H1 (cell line): Measurements from ENCODE around the gene CD300C. TPM values are rescaled to one million over a fixed set of nuclear protein-coding genes. Genes with fewer than 3 reads are reported as not detected.
A peak's percentile ranks its signal among the peaks of the same experiment; 100 is the strongest.

Source experiments
- CTCF ChIA-PET: fragments of 300-600 bp; sonication (Branson Sonifier 250); formaldehyde crosslinking; loops from one replicate; lab custom pipeline; 2021; ENCODE audit not compliant: partially characterized antibody; lab: Charles Lee
- POLR2A ChIA-PET: fragments of 300-600 bp; sonication (Branson Sonifier 250); formaldehyde crosslinking; loops from one replicate; lab custom pipeline; 2021; ENCODE audit warnings: inconsistent platforms; ENCODE audit not compliant: partially characterized antibody; lab: Charles Lee
- DNase-seq, 2 experiments: peaks; one replicate each; pipeline versions ENCODE4 v3.0.0 to v3.0.0-alpha.2; 2010 to 2022; ENCODE audit warnings: low spot score in 2 of 2, low read depth in 1 of 2, mixed read lengths in 1 of 2
- FAIRE-seq: peaks from 2 replicates; lab custom pipeline; 2011; peaks lifted over from hg19 to GRCh38; lab: Jason Lieb, UNC
- H2AFZ ChIP-seq: 2 replicates; pipeline ENCODE4 v1.8.1; 2012; ENCODE audit warnings: low read length, inconsistent platforms
- H2AK5ac ChIP-seq: 2 replicates; pipeline ENCODE4 v1.6.1; 2013; ENCODE audit warnings: low read depth, low read length
- H2BK120ac ChIP-seq: replicated peaks from 2 replicates; pipeline ENCODE3; 2013; ENCODE audit warnings: low read depth, low read length, inconsistent platforms
- H2BK12ac ChIP-seq: 2 replicates; pipeline ENCODE4 v1.6.1; 2013; ENCODE audit warnings: low read depth, low read length
- H2BK15ac ChIP-seq: 2 replicates; pipeline ENCODE4 v1.6.1; 2013; ENCODE audit warnings: low read length
- H2BK20ac ChIP-seq: 2 replicates; pipeline ENCODE4 v1.6.1; 2013; ENCODE audit warnings: low read length
- H2BK5ac ChIP-seq: 2 replicates; pipeline ENCODE4 v1.6.1; 2013; ENCODE audit warnings: low read depth, low read length
- H3K14ac ChIP-seq: 2 replicates; pipeline ENCODE4 v1.6.1; 2013; ENCODE audit warnings: inconsistent platforms; ENCODE audit not compliant: insufficient read length
- H3K18ac ChIP-seq: 2 replicates; pipeline ENCODE4 v1.6.1; 2013; ENCODE audit warnings: low read length; ENCODE audit errors: extremely low read depth
- H3K23ac ChIP-seq: 2 replicates; pipeline ENCODE4 v1.6.1; 2013; ENCODE audit warnings: inconsistent platforms; ENCODE audit not compliant: insufficient read length
- H3K23me2 ChIP-seq: 2 replicates; pipeline ENCODE4 v1.6.1; 2013; ENCODE audit warnings: low read depth, low read length
- H3K27ac ChIP-seq: 2 replicates; pipeline ENCODE4 v1.6.1; 2011; ENCODE audit warnings: low read depth, low read length, inconsistent platforms
- H3K27me3 ChIP-seq, 4 experiments: replicated peaks in 1 of 4; 1 replicate in 1 of 4; 2 replicates in 3 of 4; pipeline versions ENCODE4 v1.6.1 to v1.8.1; 2011 to 2013; ENCODE audit warnings: low read length in 3 of 4, mild to moderate bottlenecking in 3 of 4, inconsistent platforms in 2 of 4, mixed read lengths in 2 of 4, moderate library complexity in 1 of 4; ENCODE audit not compliant: control insufficient read depth in 3 of 4, insufficient read depth in 3 of 4; ENCODE audit errors: extremely low read depth in 1 of 4
- H3K36me3 ChIP-seq, 4 experiments: 2 replicates each; pipeline versions ENCODE4 v1.6.1 to v1.8.1; 2011 to 2013; ENCODE audit warnings: mild to moderate bottlenecking in 4 of 4, low read length in 3 of 4, moderate library complexity in 2 of 4, control low read depth in 1 of 4, inconsistent platforms in 1 of 4; ENCODE audit not compliant: insufficient read depth in 4 of 4, control insufficient read depth in 2 of 4
- H3K4ac ChIP-seq: replicated peaks from 2 replicates; pipeline ENCODE3; 2013; ENCODE audit warnings: low read length, low read depth, mixed read lengths, inconsistent platforms; ENCODE audit not compliant: insufficient read length
- H3K4me1 ChIP-seq, 4 experiments: replicated peaks in 1 of 4; 1 replicate in 1 of 4; 2 replicates in 3 of 4; pipeline versions ENCODE4 v1.6.1 to v1.8.1; 2011 to 2013; ENCODE audit warnings: low read length in 3 of 4, inconsistent platforms in 2 of 4, mixed read lengths in 1 of 4; ENCODE audit not compliant: insufficient read depth in 4 of 4, control insufficient read depth in 3 of 4
- H3K4me2 ChIP-seq, 2 experiments: 2 replicates each; pipeline versions ENCODE4 v1.6.1 to v1.8.1; 2011 to 2013; ENCODE audit warnings: low read depth in 2 of 2, low read length in 2 of 2, control low read depth in 1 of 2, inconsistent platforms in 1 of 2, mild to moderate bottlenecking in 1 of 2; ENCODE audit not compliant: insufficient read depth in 1 of 2
- H3K4me3 ChIP-seq, 4 experiments: fragments of 200-600, 300-600 bp in 1 of 4; sonication (generic), shearing (Covaris generic), sonication (Bioruptor Twin) in 1 of 4; 2 replicates each; pipeline versions ENCODE4 v1.5.1 to v1.8.1; 2011 to 2016; ENCODE audit warnings: low read length in 4 of 4, low read depth in 3 of 4, control low read depth in 2 of 4, inconsistent platforms in 2 of 4, mild to moderate bottlenecking in 2 of 4, mixed read lengths in 1 of 4, moderate library complexity in 1 of 4; ENCODE audit not compliant: insufficient read depth in 2 of 4; ENCODE audit errors: extremely low read depth in 1 of 4
- H3K56ac ChIP-seq: replicated peaks from 2 replicates; pipeline ENCODE3; 2013; ENCODE audit warnings: low read depth, mild to moderate bottlenecking, mixed read lengths, low read length, inconsistent platforms; ENCODE audit not compliant: insufficient read length
- H3K79me1 ChIP-seq: 2 replicates; pipeline ENCODE4 v1.6.1; 2013; ENCODE audit warnings: low read depth, low read length, control low read depth
- H3K79me2 ChIP-seq, 2 experiments: 2 replicates each; pipeline versions ENCODE4 v1.6.1 to v1.8.1; 2012 to 2013; ENCODE audit warnings: low read length in 2 of 2, mild to moderate bottlenecking in 2 of 2, inconsistent platforms in 1 of 2; ENCODE audit not compliant: insufficient read depth in 2 of 2, control insufficient read depth in 1 of 2
- H3K9ac ChIP-seq, 4 experiments: replicated peaks in 1 of 4; 1 replicate in 1 of 4; 2 replicates in 3 of 4; pipeline versions ENCODE4 v1.6.1 to v1.8.1; 2011 to 2013; ENCODE audit warnings: low read depth in 3 of 4, low read length in 3 of 4, control low read depth in 2 of 4, mild to moderate bottlenecking in 2 of 4, moderate library complexity in 2 of 4, inconsistent platforms in 1 of 4; ENCODE audit errors: extremely low read depth in 1 of 4
- H3K9me3 ChIP-seq, 2 experiments: 2 replicates each; pipeline versions ENCODE4 v1.6.1 to v1.8.1; 2012 to 2013; ENCODE audit warnings: mild to moderate bottlenecking in 2 of 2, moderate library complexity in 2 of 2, control low read depth in 1 of 2, inconsistent platforms in 1 of 2, low read depth in 1 of 2, low read length in 1 of 2, mixed read lengths in 1 of 2; ENCODE audit not compliant: insufficient read depth in 2 of 2
- H4K20me1 ChIP-seq, 2 experiments: replicated peaks in 1 of 2; 2 replicates each; pipeline versions ENCODE3 to v1.8.1; 2011 to 2013; ENCODE audit warnings: inconsistent platforms in 2 of 2, low read length in 2 of 2, mild to moderate bottlenecking in 1 of 2; ENCODE audit not compliant: insufficient read depth in 2 of 2, control insufficient read depth in 1 of 2
- H4K5ac ChIP-seq: 2 replicates; pipeline ENCODE4 v1.6.1; 2013; ENCODE audit warnings: low read length, low read depth, mixed read lengths, inconsistent platforms; ENCODE audit not compliant: insufficient read length
- H4K8ac ChIP-seq: 2 replicates; pipeline ENCODE4 v1.8.0; 2013; ENCODE audit warnings: mild to moderate bottlenecking, moderate library complexity, low read length, inconsistent platforms; ENCODE audit not compliant: insufficient read depth; ENCODE audit errors: extremely low read depth
- H4K91ac ChIP-seq: replicated peaks from 2 replicates; pipeline ENCODE3; 2013; ENCODE audit warnings: low read length, mixed read lengths, inconsistent platforms; ENCODE audit not compliant: insufficient read length
- KDM1A ChIP-seq: fragments of 200-600, 300-600 bp; sonication (generic); IDR thresholded peaks from 2 replicates; pipeline ENCODE4 v1.7.1; 2016; ENCODE audit warnings: mild to moderate bottlenecking, low read length, borderline replicate concordance
- USF2 ChIP-seq: IDR thresholded peaks from 2 replicates; pipeline ENCODE4 v1.6.1; 2011; ENCODE audit warnings: low read length, improper control_type of control experiment
- WGBS, 2 experiments: shearing (Covaris generic) in 1 of 2; methylation state at CpG; one replicate each; pipeline versions ENCODE4 v1.1.6 to v1.1.7; 2013 to 2015; ENCODE audit warnings: low lambda C conversion rate in 2 of 2, mixed read lengths in 2 of 2, inconsistent platforms in 1 of 2, low coverage in 1 of 2, missing lambda C conversion rate in 1 of 2; ENCODE audit not compliant: insufficient replicate concordance in 2 of 2, insufficient coverage in 1 of 2, insufficient read length in 1 of 2; ENCODE audit errors: extremely low coverage in 1 of 2, missing lambda C conversion rate in 1 of 2; 5-methylcytosine and 5-hydroxymethylcytosine counted together
- polyA plus RNA-seq, 7 experiments: library from polyadenylated mRNA; depleted of rRNA in 3 of 7; stranded (reverse) in 5 of 7; unstranded in 2 of 7; fragments of >200 nt in 5 of 7; fragments of 200-250 nt in 2 of 7; gene quantifications; 1 replicate in 5 of 7; 2 replicates in 1 of 7; 4 replicates in 1 of 7; pipeline versions ENCODE4 v1.2.1 to v1.2.3, GENCODE V29; 2011 to 2013; ENCODE audit warnings: missing spikeins in 2 of 7, mixed read lengths in 2 of 7
- total RNA-seq: library from RNA; stranded (reverse); fragmentation: NEBNext Ultra II Directional; extraction: Animal tissue kit (Norgen Biotek cat#: 25700); gene quantifications from 2 replicates; pipeline ENCODE4 v1.2.1, GENCODE V29; 2021

CD300C gene
- total and polyA plus RNA-seq, 2 of the 8 experiments (the other 6 are each of a cell fraction or from before 2014, with no cell fraction given), result not detected

- ChIA-PET CTCF (interaction anchor here (0.5 to 1.7 kb wide), 5 partner anchors 43 to 658 kb away, joined by 3 to 11 read pairs (median 4); no protein-coding TSS in a partner anchor), POLR2A (no interaction called here)
- H2BK20ac ChIP-seq, result no peak overlapping the region
- no peaks in the 10 kb centered on the region for H3K4me1 ChIP-seq
- H3K79me1 ChIP-seq, result no peaks in the 10 kb centered on the region
- H3K9ac ChIP-seq, result no peak overlapping the region
- no peak overlapping the region for H3K18ac ChIP-seq
- H2AK5ac ChIP-seq, result no peak overlapping the region
- TF ChIP-seq KDM1A, result peak; percentile 89; the same call in 1 of the 2 replicates
- no peak for TF ChIP-seq USF2
- no peaks in the 10 kb centered on the region for H3K36me3 ChIP-seq
- H4K8ac ChIP-seq, result no peak overlapping the region
- H2BK12ac ChIP-seq, result no peak overlapping the region
- H3K4me2 ChIP-seq, result no peak overlapping the region
- H3K79me2 ChIP-seq, result no peaks in the 10 kb centered on the region
- no peaks in the 10 kb centered on the region; the same call in 1 of the 2 replicates for H3K23me2 ChIP-seq
- H3K23ac ChIP-seq, result no peak overlapping the region
- H2BK5ac ChIP-seq, result no peak overlapping the region
- no peaks in the 10 kb centered on the region for H3K9me3 ChIP-seq
- no peak overlapping the region for H3K4ac ChIP-seq
- H4K5ac ChIP-seq, result no peak overlapping the region
- no peak overlapping the region for H2BK120ac ChIP-seq
- 93% methylated on average over 3 of the region's 3 CpGs; no CpG with 5 or more reads in 1 of the 2 experiments for WGBS, 2 experiments
- FAIRE-seq (no peak), DNase-seq (no peak)
- H4K20me1 ChIP-seq, result no peaks in the 10 kb centered on the region
- no peak overlapping the region for H2BK15ac ChIP-seq
- H3K4me3 ChIP-seq, result no peak overlapping the region
- no peak overlapping the region for H3K56ac ChIP-seq
- no peak overlapping the region for H2AFZ ChIP-seq
- H3K14ac ChIP-seq, result no peak overlapping the region
- H3K27me3 ChIP-seq, result no peaks in the 10 kb centered on the region
- no peak overlapping the region for H3K27ac ChIP-seq
- no peak overlapping the region for H4K91ac ChIP-seq
Measured at GRCh38 chr17:74499992-74500391, 45.9 kb downstream of the CD300C start.
